GM12878 (cell line): ENCODE measurements around the gene ROPN1B. TPM values are rescaled to one million over a fixed set of nuclear protein-coding genes. Genes with fewer than 3 reads are reported as not detected.

Experiments
- ATAC-seq: fragments of 200-7000 bp; cut with Tn5 transposase; 3 replicates; pipeline ENCODE4 v1.9.1; 2020; ENCODE audit warnings: mild to moderate bottlenecking, moderate library complexity
- BruUV-seq: library from RNA; stranded (reverse); fragments of 400-500 nt; replicated peaks from 2 replicates; lab custom pipeline; 2021; lab: Mats Ljungman, UMichigan
- CTCF ChIA-PET: fragments of 300-600 bp; sonication (Branson Sonifier 250); formaldehyde crosslinking; extraction: SDS; loops from one replicate; lab custom pipeline; 2021; ENCODE audit warnings: inconsistent platforms; lab: Yijun Ruan, JAX
- POLR2A ChIA-PET: fragments of 350-600 bp; formaldehyde crosslinking; extraction: SDS; loops from one replicate; lab custom pipeline; 2021; ENCODE audit warnings: inconsistent platforms; lab: Charles Lee
- RAD21 ChIA-PET: fragments of 300-600 bp; sonication (Branson Sonifier 250); formaldehyde crosslinking; loops from one replicate; lab custom pipeline; 2023; ENCODE audit warnings: antibody characterized with exemption; ENCODE audit not compliant: unreplicated experiment; lab: Charles Lee
- SMC1A ChIA-PET: fragments of 300-600 bp; sonication (Branson Sonifier 250); formaldehyde crosslinking; loops from one replicate; lab custom pipeline; 2023; ENCODE audit not compliant: unreplicated experiment, uncharacterized antibody; lab: Charles Lee
- DNase-seq: peaks from one replicate; pipeline ENCODE4 v3.0.0-alpha.2; 2011; ENCODE audit warnings: low read depth, low spot score
- FAIRE-seq: peaks from 3 replicates; lab custom pipeline; 2011; peaks lifted over from hg19 to GRCh38; lab: Jason Lieb, UNC
- H2AFZ ChIP-seq: 2 replicates; pipeline ENCODE4 v1.6.0; 2011; ENCODE audit warnings: low read depth, low read length, control low read depth; ENCODE audit not compliant: control insufficient read depth
- H3K27ac ChIP-seq: 2 replicates; pipeline ENCODE4 v1.5.1; 2011; ENCODE audit warnings: control low read depth; ENCODE audit not compliant: control insufficient read depth, insufficient read depth
- H3K27me3 ChIP-seq, 2 experiments: replicated peaks in 1 of 2; 2 replicates each; pipeline versions ENCODE4 v1.6.0 to v1.6.1; 2011; ENCODE audit warnings: low read length in 1 of 2; ENCODE audit not compliant: control insufficient read depth in 2 of 2, insufficient read depth in 2 of 2
- H3K36me3 ChIP-seq, 2 experiments: 2 replicates each; pipeline ENCODE4 v1.5.1; 2011; ENCODE audit warnings: low read length in 1 of 2; ENCODE audit not compliant: control insufficient read depth in 2 of 2, insufficient read depth in 2 of 2
- H3K4me1 ChIP-seq: 2 replicates; pipeline ENCODE4 v1.6.1; 2011; ENCODE audit warnings: mild to moderate bottlenecking, low read length, moderate library complexity, mixed read lengths; ENCODE audit not compliant: control insufficient read depth, insufficient read depth
- H3K4me2 ChIP-seq: 2 replicates; pipeline ENCODE4 v1.6.0; 2011; ENCODE audit warnings: control low read depth; ENCODE audit not compliant: control insufficient read depth, insufficient read depth
- H3K4me3 ChIP-seq: fragments of 200-600 bp; sonication (generic); 2 replicates; pipeline ENCODE4 v1.5.1; 2016
- H3K79me2 ChIP-seq: 2 replicates; pipeline ENCODE4 v1.6.0; 2011; ENCODE audit warnings: low read length; ENCODE audit not compliant: control insufficient read depth, insufficient read depth
- H3K9ac ChIP-seq: 2 replicates; pipeline ENCODE4 v1.8.0; 2011; ENCODE audit warnings: low read length, control low read depth, mixed read lengths; ENCODE audit not compliant: control insufficient read depth, insufficient read depth
- H3K9me3 ChIP-seq: replicated peaks from 3 replicates; pipeline ENCODE4 v1.5.1; 2011; ENCODE audit warnings: mild to moderate bottlenecking, low read length; ENCODE audit not compliant: control insufficient read depth, insufficient read depth
- H4K20me1 ChIP-seq: 2 replicates; pipeline ENCODE4 v1.6.0; 2011; ENCODE audit not compliant: control insufficient read depth, insufficient read depth
- RUNX3 ChIP-seq: IDR thresholded peaks from 2 replicates; pipeline ENCODE4 v1.6.1; 2012; ENCODE audit warnings: low read length, inconsistent platforms
- SRF ChIP-seq, 2 experiments: IDR thresholded peaks; 2 replicates each; pipeline ENCODE4 v1.6.1; 2011; ENCODE audit warnings: low read depth in 2 of 2, low read length in 2 of 2, mild to moderate bottlenecking in 1 of 2, moderate library complexity in 1 of 2
- TAF1 ChIP-seq: IDR thresholded peaks from 2 replicates; pipeline ENCODE4 v1.6.1; 2011; ENCODE audit warnings: mild to moderate bottlenecking, low read depth, low read length, borderline replicate concordance
- YBX1 ChIP-seq: fragments of 450-650 bp; IDR thresholded peaks from 2 replicates; pipeline ENCODE4 v1.6.1; 2016; ENCODE audit warnings: antibody characterized with exemption
- WGBS: methylation state at CpG from one replicate; pipeline ENCODE4 v1.1.6; 2016; ENCODE audit warnings: low lambda C conversion rate; ENCODE audit not compliant: insufficient replicate concordance, insufficient coverage; ENCODE audit errors: missing lambda C conversion rate; 5-methylcytosine and 5-hydroxymethylcytosine counted together
- in situ Hi-C: fragments of 300-500 bp; cut with MboI; formaldehyde crosslinking; loops from 9 replicates; pipeline ENCODE4 v1.14.3; 2018; ENCODE audit warnings: mixed read lengths
- intact Hi-C: fragments of 100-400 bp; cut with micrococcal nuclease; formaldehyde crosslinking; loops from one replicate; pipeline ENCODE4 v1.14.2; 2022; ENCODE audit not compliant: unreplicated experiment
- polyA plus RNA-seq, 11 experiments: library from polyadenylated mRNA; depleted of rRNA in 4 of 11; unstranded in 6 of 11; stranded (reverse) in 5 of 11; fragments of >200 nt; fragmentation: Nextera tagmentation in 4 of 11; fragmentation: Illumina TruSeq in 1 of 11; extraction: Ambion mirVana in 4 of 11; extraction: Trizol in 1 of 11; gene quantifications; 1 replicate in 1 of 11; 2 replicates in 10 of 11; pipeline versions ENCODE4 v1.2.1 to v1.2.3, GENCODE V29; 2011 to 2016; ENCODE audit warnings: inconsistent platforms in 2 of 11, missing spikeins in 2 of 11, low read depth in 1 of 11
- total RNA-seq, 4 experiments: library from RNA; depleted of rRNA in 3 of 4; stranded (reverse); fragments of >200 nt in 3 of 4; fragmentation: Illumina TruSeq in 1 of 4; extraction: Trizol in 1 of 4; gene quantifications; 2 replicates each; pipeline versions ENCODE4 v1.2.1 to v1.2.3, GENCODE V29; 2013 to 2021
- TF ChIP-seq, protein P1 (sequence below): fragments of 450-650 bp; IDR thresholded peaks from 2 replicates; pipeline ENCODE4 v1.6.1; 2016; ENCODE audit warnings: mild to moderate bottlenecking
- TF ChIP-seq, protein P2 (sequence below): IDR thresholded peaks from 2 replicates; pipeline ENCODE4 v1.6.1; 2011; ENCODE audit warnings: borderline replicate concordance, low read depth, mild to moderate bottlenecking, moderate library complexity, low read length; ENCODE audit not compliant: insufficient read depth, poor library complexity, severe bottlenecking
- TF ChIP-seq, protein P3 (sequence below): fragments of 150-350 bp; IDR thresholded peaks from 2 replicates; pipeline ENCODE4 v1.6.1; 2014; ENCODE audit warnings: mild to moderate bottlenecking, low read depth, low read length

ROPN1B gene
- total and polyA plus RNA-seq, 10 of the 15 experiments (the other 5 are each of a cell fraction or from before 2014, with no cell fraction given) = not detected

DNA sequence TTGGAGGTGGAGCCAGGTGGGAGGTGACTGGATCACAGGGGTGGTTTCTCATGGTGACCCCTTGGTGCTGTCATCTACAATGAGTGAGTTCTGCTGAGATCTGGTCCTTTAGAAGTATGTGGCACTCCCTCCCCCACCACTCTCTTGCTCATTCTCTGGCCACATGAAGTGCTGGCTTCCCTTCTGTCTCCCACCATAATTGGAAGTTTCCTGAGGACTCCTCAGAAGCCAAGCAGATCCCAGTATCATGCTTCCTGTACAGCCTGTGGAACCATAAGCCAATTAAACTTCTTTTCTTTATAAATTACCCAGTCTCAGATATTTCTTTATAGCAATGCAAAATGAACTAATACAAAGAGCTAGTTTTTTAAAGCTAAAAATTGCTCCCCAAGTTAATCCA, 60.3 kb downstream of the ROPN1B start:
- no peak overlapping the region for H3K4me3 ChIP-seq
- TF ChIP-seq, protein P1, sequence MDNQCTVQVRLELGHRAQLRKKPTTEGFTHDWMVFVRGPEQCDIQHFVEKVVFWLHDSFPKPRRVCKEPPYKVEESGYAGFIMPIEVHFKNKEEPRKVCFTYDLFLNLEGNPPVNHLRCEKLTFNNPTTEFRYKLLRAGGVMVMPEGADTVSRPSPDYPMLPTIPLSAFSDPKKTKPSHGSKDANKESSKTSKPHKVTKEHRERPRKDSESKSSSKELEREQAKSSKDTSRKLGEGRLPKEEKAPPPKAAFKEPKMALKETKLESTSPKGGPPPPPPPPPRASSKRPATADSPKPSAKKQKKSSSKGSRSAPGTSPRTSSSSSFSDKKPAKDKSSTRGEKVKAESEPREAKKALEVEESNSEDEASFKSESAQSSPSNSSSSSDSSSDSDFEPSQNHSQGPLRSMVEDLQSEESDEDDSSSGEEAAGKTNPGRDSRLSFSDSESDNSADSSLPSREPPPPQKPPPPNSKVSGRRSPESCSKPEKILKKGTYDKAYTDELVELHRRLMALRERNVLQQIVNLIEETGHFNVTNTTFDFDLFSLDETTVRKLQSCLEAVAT = no peak
- TF ChIP-seq, all 136 proteins: peak for 0
- Histone ChIP-seq H3K4me1 (no peaks in the 10 kb centered on the region), H3K4me2 (no peak overlapping the region), H3K27me3 (no peaks in the 10 kb centered on the region), H3K9ac (no peak overlapping the region), H4K20me1 (no peaks in the 10 kb centered on the region; the same call in 1 of the 2 replicates), H3K27ac (no peak overlapping the region), H3K9me3 (no peaks in the 10 kb centered on the region; the same call in none of the 3 replicates), H3K79me2 (no peaks in the 10 kb centered on the region), H3K36me3 (no peaks in the 10 kb centered on the region), H2AFZ (no peak overlapping the region)
- CTCF ChIA-PET = no interaction called here
- no TSS peak for BruUV-seq
- POLR2A ChIA-PET = no interaction called here
- FAIRE-seq (no peak), ATAC-seq (no peak), DNase-seq (no peak)
- intact Hi-C loops (no loop called here), in situ Hi-C loops (no loop called here)
- RAD21 ChIA-PET = no interaction called here
- SMC1A ChIA-PET = no interaction called here

DNA sequence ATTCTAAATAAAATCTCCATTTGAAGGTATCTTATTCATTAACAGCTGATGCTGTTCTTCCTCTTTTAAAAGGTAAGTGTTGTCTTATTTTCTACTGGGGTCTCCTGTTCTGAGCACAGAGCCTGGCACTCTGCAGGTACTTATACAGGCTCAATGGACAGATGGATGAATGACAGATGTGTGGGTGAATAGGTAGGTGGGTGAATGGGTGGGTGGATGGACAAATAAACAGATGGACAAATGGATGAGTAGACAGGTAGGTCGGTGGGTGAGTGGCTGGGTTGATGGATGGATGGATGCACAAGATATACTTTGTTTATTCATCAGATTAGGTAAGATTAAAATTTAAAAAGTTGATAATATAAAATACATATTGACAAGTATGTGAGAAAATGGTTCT, 61.5 kb downstream of the ROPN1B start:
- no peaks in the 10 kb centered on the region for H3K79me2 ChIP-seq
- no peaks in the 10 kb centered on the region for H3K27me3 ChIP-seq
- in situ Hi-C loops = no loop called here
- ChIA-PET RAD21 (no interaction called here), POLR2A (no interaction called here), CTCF (no interaction called here), SMC1A (no interaction called here)
- FAIRE-seq (no peak), ATAC-seq (no peak), DNase-seq (no peak)
- 84% methylated on average over 1 of the region's 1 CpG for WGBS
- H3K4me3 ChIP-seq = no peak overlapping the region
- intact Hi-C loops = no loop called here
- H3K27ac ChIP-seq = no peak overlapping the region
- no peak overlapping the region for H2AFZ ChIP-seq
- BruUV-seq = no TSS peak
- no peaks in the 10 kb centered on the region for H4K20me1 ChIP-seq
- no peaks in the 10 kb centered on the region for H3K36me3 ChIP-seq
- H3K9me3 ChIP-seq = no peaks in the 10 kb centered on the region; the same call in none of the 3 replicates
- H3K4me2 ChIP-seq = no peak overlapping the region
- H3K4me1 ChIP-seq = no peaks in the 10 kb centered on the region
- H3K9ac ChIP-seq = no peak overlapping the region
- no peak for TF ChIP-seq SRF (IDR thresholded peaks at IDR 0.05; ENCODE audit: low read depth in 2 of 2, low read length in 2 of 2)
- TF ChIP-seq YBX1 = no peak
- no peak for TF ChIP-seq TAF1
- TF ChIP-seq, protein P2, sequence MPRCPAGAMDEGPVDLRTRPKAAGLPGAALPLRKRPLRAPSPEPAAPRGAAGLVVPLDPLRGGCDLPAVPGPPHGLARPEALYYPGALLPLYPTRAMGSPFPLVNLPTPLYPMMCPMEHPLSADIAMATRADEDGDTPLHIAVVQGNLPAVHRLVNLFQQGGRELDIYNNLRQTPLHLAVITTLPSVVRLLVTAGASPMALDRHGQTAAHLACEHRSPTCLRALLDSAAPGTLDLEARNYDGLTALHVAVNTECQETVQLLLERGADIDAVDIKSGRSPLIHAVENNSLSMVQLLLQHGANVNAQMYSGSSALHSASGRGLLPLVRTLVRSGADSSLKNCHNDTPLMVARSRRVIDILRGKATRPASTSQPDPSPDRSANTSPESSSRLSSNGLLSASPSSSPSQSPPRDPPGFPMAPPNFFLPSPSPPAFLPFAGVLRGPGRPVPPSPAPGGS = no peak
- no peak for TF ChIP-seq RUNX3
- TF ChIP-seq, protein P3, sequence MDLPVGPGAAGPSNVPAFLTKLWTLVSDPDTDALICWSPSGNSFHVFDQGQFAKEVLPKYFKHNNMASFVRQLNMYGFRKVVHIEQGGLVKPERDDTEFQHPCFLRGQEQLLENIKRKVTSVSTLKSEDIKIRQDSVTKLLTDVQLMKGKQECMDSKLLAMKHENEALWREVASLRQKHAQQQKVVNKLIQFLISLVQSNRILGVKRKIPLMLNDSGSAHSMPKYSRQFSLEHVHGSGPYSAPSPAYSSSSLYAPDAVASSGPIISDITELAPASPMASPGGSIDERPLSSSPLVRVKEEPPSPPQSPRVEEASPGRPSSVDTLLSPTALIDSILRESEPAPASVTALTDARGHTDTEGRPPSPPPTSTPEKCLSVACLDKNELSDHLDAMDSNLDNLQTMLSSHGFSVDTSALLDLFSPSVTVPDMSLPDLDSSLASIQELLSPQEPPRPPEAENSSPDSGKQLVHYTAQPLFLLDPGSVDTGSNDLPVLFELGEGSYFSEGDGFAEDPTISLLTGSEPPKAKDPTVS = no peak
